CD14-positive monocyte (primary cell): ENCODE data around the gene MYOZ3. TPM values are rescaled to one million over a fixed set of nuclear protein-coding genes. Genes with fewer than 3 reads are reported as not detected.

Experiments used
- DNase-seq, 3 donors: peaks; one replicate each; pipeline ENCODE4 v3.0.0-alpha.2; 2011 to 2022
- H2AFZ ChIP-seq: 2 replicates; pipeline ENCODE4 v1.6.0; 2012; ENCODE audit warnings: mild to moderate bottlenecking, low read depth, low read length, inconsistent platforms; ENCODE audit not compliant: insufficient read depth, poor library complexity, severe bottlenecking
- H3K27ac ChIP-seq, 2 donors: 1 replicate in 1 of 2; 2 replicates in 1 of 2; pipeline ENCODE4 v1.5.1; 2012 to 2013; ENCODE audit warnings: low read length in 2 of 2, control low read depth in 1 of 2, inconsistent platforms in 1 of 2, low read depth in 1 of 2, mild to moderate bottlenecking in 1 of 2
- H3K27me3 ChIP-seq, 2 donors: one replicate each; pipeline versions ENCODE4 v1.6.0 to v1.6.1; 2011 to 2013; ENCODE audit warnings: low read length in 2 of 2; ENCODE audit not compliant: control insufficient read depth in 2 of 2, insufficient read depth in 2 of 2
- H3K36me3 ChIP-seq, 2 donors: replicated peaks in 1 of 2; 1 replicate in 1 of 2; 2 replicates in 1 of 2; pipeline versions ENCODE4 v1.5.1 to v1.6.1; 2012 to 2013; ENCODE audit warnings: low read length in 2 of 2, control low read depth in 1 of 2, inconsistent platforms in 1 of 2, mild to moderate bottlenecking in 1 of 2; ENCODE audit not compliant: insufficient read depth in 2 of 2, control insufficient read depth in 1 of 2
- H3K4me1 ChIP-seq, 2 donors: 1 replicate in 1 of 2; 2 replicates in 1 of 2; pipeline versions ENCODE4 v1.5.1 to v1.6.1; 2012 to 2013; ENCODE audit warnings: low read length in 2 of 2, control low read depth in 1 of 2, inconsistent platforms in 1 of 2, mild to moderate bottlenecking in 1 of 2, moderate library complexity in 1 of 2; ENCODE audit not compliant: insufficient read depth in 2 of 2, control insufficient read depth in 1 of 2
- H3K4me2 ChIP-seq: replicated peaks from 2 replicates; pipeline ENCODE3; 2012; ENCODE audit warnings: low read length, moderate library complexity, mild to moderate bottlenecking; ENCODE audit not compliant: poor library complexity, severe bottlenecking; ENCODE audit errors: extremely low read depth
- H3K4me3 ChIP-seq, 3 experiments: fragments of 200-600 bp in 1 of 3; sonication (generic) in 1 of 3; replicated peaks in 1 of 3; 1 replicate in 2 of 3; 2 replicates in 1 of 3; pipeline ENCODE4 v1.5.1; 2011 to 2013; ENCODE audit warnings: low read length in 3 of 3, mild to moderate bottlenecking in 3 of 3, control low read depth in 2 of 3, low read depth in 2 of 3, inconsistent platforms in 1 of 3, moderate library complexity in 1 of 3
- H3K79me2 ChIP-seq: 2 replicates; pipeline ENCODE4 v1.6.0; 2012; ENCODE audit warnings: mild to moderate bottlenecking, control low read depth, inconsistent platforms, low read length, moderate library complexity; ENCODE audit not compliant: insufficient read depth
- H3K9ac ChIP-seq: 2 replicates; pipeline ENCODE4 v1.6.0; 2017; ENCODE audit warnings: low read length, mild to moderate bottlenecking; ENCODE audit not compliant: insufficient read depth, poor library complexity, severe bottlenecking
- H3K9me3 ChIP-seq, 2 donors: replicated peaks in 1 of 2; 1 replicate in 1 of 2; 2 replicates in 1 of 2; pipeline versions ENCODE4 v1.5.1 to v1.6.1; 2012 to 2013; ENCODE audit warnings: low read length in 2 of 2, control low read depth in 1 of 2; ENCODE audit not compliant: control insufficient read depth in 1 of 2, insufficient read depth in 1 of 2
- H4K20me1 ChIP-seq: 2 replicates; pipeline ENCODE4 v1.6.0; 2012; ENCODE audit warnings: mild to moderate bottlenecking, low read length, control low read depth, moderate library complexity; ENCODE audit not compliant: insufficient read depth
- H3K27ac Mint-ChIP-seq, 7 donors: one replicate each; pipeline ENCODE4 v1.8.0; 2020; ENCODE audit warnings: mild to moderate bottlenecking in 7 of 7, mixed read lengths in 7 of 7, moderate library complexity in 6 of 7, inconsistent platforms in 2 of 7
- H3K27me3 Mint-ChIP-seq, 3 donors: one replicate each; pipeline ENCODE4 v1.8.0; 2021 to 2022; ENCODE audit warnings: low read depth in 3 of 3, mild to moderate bottlenecking in 3 of 3, mixed read lengths in 3 of 3, moderate library complexity in 3 of 3, inconsistent platforms in 1 of 3
- H3K36me3 Mint-ChIP-seq, 2 donors: one replicate each; pipeline ENCODE4 v1.8.0; 2020; ENCODE audit warnings: mixed read lengths in 2 of 2, inconsistent platforms in 1 of 2, mild to moderate bottlenecking in 1 of 2
- H3K4me1 Mint-ChIP-seq: one replicate; pipeline ENCODE4 v1.8.0; 2020; ENCODE audit warnings: mild to moderate bottlenecking, mixed read lengths
- H3K4me3 Mint-ChIP-seq, 2 donors: one replicate each; pipeline ENCODE4 v1.8.0; 2020; ENCODE audit warnings: mild to moderate bottlenecking in 2 of 2, mixed read lengths in 2 of 2, moderate library complexity in 1 of 2
- H3K9me3 Mint-ChIP-seq, 7 donors: one replicate each; pipeline ENCODE4 v1.8.0; 2020 to 2022; ENCODE audit warnings: mixed read lengths in 7 of 7, mild to moderate bottlenecking in 6 of 7, moderate library complexity in 6 of 7, inconsistent platforms in 2 of 7
- WGBS: methylation state at CpG from one replicate; pipeline ENCODE4 v1.1.5; 2013; ENCODE audit warnings: missing lambda C conversion rate; ENCODE audit not compliant: insufficient coverage; 5-methylcytosine and 5-hydroxymethylcytosine counted together
- intact Hi-C, 2 donors: fragments of 100-400 bp; cut with micrococcal nuclease; formaldehyde crosslinking; loops; one replicate each; pipeline versions ENCODE4 v1.15.0 to v1.15.1; 2023
- polyA minus RNA-seq: library from RNA; depleted of rRNA, polyadenylated mRNA; stranded (reverse); fragments of >200 nt; gene quantifications from 2 replicates; pipeline ENCODE4 v1.2.3, GENCODE V29; 2012
- polyA plus RNA-seq, 3 donors: library from polyadenylated mRNA; depleted of rRNA in 1 of 3; unstranded in 2 of 3; stranded (reverse) in 1 of 3; fragments of 300-500 nt in 2 of 3; fragments of >200 nt in 1 of 3; fragmentation: Illumina TruSeq in 2 of 3; gene quantifications; 1 replicate in 2 of 3; 2 replicates in 1 of 3; pipeline ENCODE4 v1.2.3, GENCODE V29; 2012 to 2021
- total RNA-seq, 12 experiments: library from RNA in 1 of 12; stranded (reverse) in 1 of 12; fragments of 120-200 nt in 1 of 12; gene quantifications; one replicate each; pipeline ENCODE4 v1.2.4 and lab custom pipeline; 2013 to 2026; ENCODE audit warnings: mixed read lengths in 6 of 12, inconsistent platforms in 1 of 12
- TF ChIP-seq, protein P1 (sequence below): fragments of 200-600 bp; IDR thresholded peaks from one replicate; pipeline ENCODE4 v1.8.0; 2022; ENCODE audit warnings: antibody characterized with exemption, mild to moderate bottlenecking

Gene MYOZ3, protein sequence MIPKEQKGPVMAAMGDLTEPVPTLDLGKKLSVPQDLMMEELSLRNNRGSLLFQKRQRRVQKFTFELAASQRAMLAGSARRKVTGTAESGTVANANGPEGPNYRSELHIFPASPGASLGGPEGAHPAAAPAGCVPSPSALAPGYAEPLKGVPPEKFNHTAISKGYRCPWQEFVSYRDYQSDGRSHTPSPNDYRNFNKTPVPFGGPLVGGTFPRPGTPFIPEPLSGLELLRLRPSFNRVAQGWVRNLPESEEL
- total RNA-seq (2013): 0.04 TPM
- not detected for polyA plus RNA-seq
- polyA minus RNA-seq: not detected in 2 replicates
- 0 to 1.3 (median 0.04) reads per million in 11 experiments for total RNA-seq (lab: John Stamatoyannopoulos, UW)

GRCh38 chr5:150661086-150661485 lies at the start of gene MYOZ3:
Gene MYOZ3, plus strand, starts transcription at chr5:150661251. Its CDS starts 1,691 bp downstream, at chr5:150662942.
- no peaks in the 10 kb centered on the region for H3K36me3 ChIP-seq
- no peak within 1 kb of the TSS for H3K4me3 Mint-ChIP-seq
- peaks cover 2 to 5% (median 4%) of the 10 kb centered on the region in 3 donors for H3K27me3 Mint-ChIP-seq
- H3K4me1 Mint-ChIP-seq: peaks cover 5% of the 10 kb centered on the region
- peaks cover 0 to 2% (median 0%) of the 10 kb centered on the region in 7 donors for H3K9me3 Mint-ChIP-seq
- no peak within 1 kb of the TSS for H3K9ac ChIP-seq
- peaks cover 0 to 1% of the 10 kb centered on the region in 2 donors for H3K27me3 ChIP-seq
- no peak within 1 kb of the TSS for H3K4me3 ChIP-seq
- no peaks in the 10 kb centered on the region for H3K36me3 Mint-ChIP-seq
- no peak for DNase-seq
- H3K79me2 ChIP-seq: no peaks in the 10 kb centered on the region
- H3K27ac Mint-ChIP-seq: peak within 1 kb of the TSS in 3 of 7 donors; percentile 21 to 72 (median 54)
- WGBS: 85% methylated on average over 1 of the region's 7 CpGs
- intact Hi-C loops: no loop called here
- no peaks in the 10 kb centered on the region for H4K20me1 ChIP-seq
- peaks cover 7 to 10% of the 10 kb centered on the region in 2 donors for H3K4me1 ChIP-seq
- no peak within 1 kb of the TSS for H3K4me2 ChIP-seq
- H3K27ac ChIP-seq: no peak within 1 kb of the TSS
- TF ChIP-seq, protein P1, sequence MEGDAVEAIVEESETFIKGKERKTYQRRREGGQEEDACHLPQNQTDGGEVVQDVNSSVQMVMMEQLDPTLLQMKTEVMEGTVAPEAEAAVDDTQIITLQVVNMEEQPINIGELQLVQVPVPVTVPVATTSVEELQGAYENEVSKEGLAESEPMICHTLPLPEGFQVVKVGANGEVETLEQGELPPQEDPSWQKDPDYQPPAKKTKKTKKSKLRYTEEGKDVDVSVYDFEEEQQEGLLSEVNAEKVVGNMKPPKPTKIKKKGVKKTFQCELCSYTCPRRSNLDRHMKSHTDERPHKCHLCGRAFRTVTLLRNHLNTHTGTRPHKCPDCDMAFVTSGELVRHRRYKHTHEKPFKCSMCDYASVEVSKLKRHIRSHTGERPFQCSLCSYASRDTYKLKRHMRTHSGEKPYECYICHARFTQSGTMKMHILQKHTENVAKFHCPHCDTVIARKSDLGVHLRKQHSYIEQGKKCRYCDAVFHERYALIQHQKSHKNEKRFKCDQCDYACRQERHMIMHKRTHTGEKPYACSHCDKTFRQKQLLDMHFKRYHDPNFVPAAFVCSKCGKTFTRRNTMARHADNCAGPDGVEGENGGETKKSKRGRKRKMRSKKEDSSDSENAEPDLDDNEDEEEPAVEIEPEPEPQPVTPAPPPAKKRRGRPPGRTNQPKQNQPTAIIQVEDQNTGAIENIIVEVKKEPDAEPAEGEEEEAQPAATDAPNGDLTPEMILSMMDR: no peak
- H2AFZ ChIP-seq: no peak within 1 kb of the TSS
- no peaks in the 10 kb centered on the region for H3K9me3 ChIP-seq

- no peak for DNase-seq
- Mint-ChIP-seq H3K4me1 (no peaks in the 10 kb centered on the region), H3K4me3 (no peak overlapping the region), H3K9me3 (no peaks in the 10 kb centered on the region), H3K36me3 (no peaks in the 10 kb centered on the region), H3K27me3 (peaks cover 3 to 12% (median 9%) of the 10 kb centered on the region in 3 donors), H3K27ac (no peak overlapping the region)
- Histone ChIP-seq H4K20me1 (no peaks in the 10 kb centered on the region), H3K27me3 (no peaks in the 10 kb centered on the region), H3K36me3 (no peaks in the 10 kb centered on the region), H3K27ac (no peak overlapping the region), H3K4me2 (no peak overlapping the region), H3K9me3 (no peaks in the 10 kb centered on the region), H3K79me2 (no peaks in the 10 kb centered on the region), H3K4me1 (no peaks in the 10 kb centered on the region), H3K4me3 (no peak overlapping the region), H2AFZ (no peak overlapping the region), H3K9ac (no peak overlapping the region)
- no CpG with 5 or more reads among the region's 4 CpGs for WGBS
- TF ChIP-seq, protein P1: no peak
- intact Hi-C loops: no loop called here
These were observed 48.6 kb upstream of the MYOZ3 start for GRCh38 chr5:150612405-150612804.
